HG03108 (cell line): Measurements from ENCODE around the gene RAB9A.
A peak's percentile ranks its signal among the peaks of the same experiment; 100 is the strongest.
"Not testable (repeated sequence)": the region's sequence is repeated elsewhere in the genome, so short reads cannot be mapped to it uniquely, and the experiment has no call there.

Experiments used
- ATAC-seq: cut with Tn5 transposase; IDR thresholded peaks from one replicate; pipeline ENCODE4 v1.9.1; 2021; ENCODE audit warnings: moderate library complexity; ENCODE audit not compliant: unreplicated experiment

RAB9A gene

DNA sequence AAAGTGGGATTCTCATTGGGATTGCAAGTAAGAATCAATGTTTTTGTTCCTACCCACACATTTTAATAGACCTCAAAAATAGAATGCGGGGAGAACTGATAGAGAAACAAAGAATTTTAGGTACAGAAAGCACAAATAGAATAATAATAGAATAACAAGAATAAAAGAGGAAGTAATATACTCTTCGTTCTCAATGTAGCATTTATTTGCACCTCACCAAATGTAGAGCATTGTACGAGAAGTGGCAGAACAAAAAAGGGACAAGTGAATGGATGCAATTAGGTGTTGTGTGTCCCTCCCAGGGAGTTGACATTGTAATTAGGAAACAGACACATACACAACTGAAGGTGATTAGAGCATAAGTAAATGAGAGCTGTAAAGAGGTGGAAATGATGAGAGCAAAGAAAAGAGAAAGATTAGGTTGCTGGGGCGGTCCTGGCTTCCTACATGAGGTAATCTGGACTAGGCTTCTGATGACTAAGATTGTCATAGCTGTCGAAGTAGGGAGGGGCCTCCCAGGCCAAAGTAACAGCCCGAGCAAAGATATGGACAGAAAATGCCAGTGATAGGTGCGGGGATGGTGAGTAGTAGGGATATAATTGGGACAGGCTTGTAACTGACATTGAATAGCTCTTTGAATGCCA is 10.4 kb downstream of the RAB9A start:
- ATAC-seq, result no peak

DNA sequence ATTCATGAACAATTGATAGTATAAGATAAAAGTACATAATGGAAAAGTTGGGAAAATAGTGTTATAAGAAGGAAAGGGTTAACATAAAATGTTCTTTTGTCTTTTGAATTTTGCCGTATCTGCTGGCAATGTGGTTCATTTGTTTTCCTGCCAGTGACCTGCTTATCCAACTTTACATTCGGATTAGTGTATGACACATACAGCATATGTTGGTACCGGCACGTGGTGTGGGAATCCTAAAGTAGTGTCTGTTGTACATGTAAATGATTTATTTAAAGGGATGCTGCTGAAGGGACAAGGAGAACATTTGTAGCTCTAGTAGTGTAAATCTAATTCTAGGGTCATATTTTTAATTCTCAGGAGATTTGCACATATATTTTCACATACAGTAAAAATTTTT is 11.5 kb downstream of the RAB9A start:
- no peak for ATAC-seq

DNA sequence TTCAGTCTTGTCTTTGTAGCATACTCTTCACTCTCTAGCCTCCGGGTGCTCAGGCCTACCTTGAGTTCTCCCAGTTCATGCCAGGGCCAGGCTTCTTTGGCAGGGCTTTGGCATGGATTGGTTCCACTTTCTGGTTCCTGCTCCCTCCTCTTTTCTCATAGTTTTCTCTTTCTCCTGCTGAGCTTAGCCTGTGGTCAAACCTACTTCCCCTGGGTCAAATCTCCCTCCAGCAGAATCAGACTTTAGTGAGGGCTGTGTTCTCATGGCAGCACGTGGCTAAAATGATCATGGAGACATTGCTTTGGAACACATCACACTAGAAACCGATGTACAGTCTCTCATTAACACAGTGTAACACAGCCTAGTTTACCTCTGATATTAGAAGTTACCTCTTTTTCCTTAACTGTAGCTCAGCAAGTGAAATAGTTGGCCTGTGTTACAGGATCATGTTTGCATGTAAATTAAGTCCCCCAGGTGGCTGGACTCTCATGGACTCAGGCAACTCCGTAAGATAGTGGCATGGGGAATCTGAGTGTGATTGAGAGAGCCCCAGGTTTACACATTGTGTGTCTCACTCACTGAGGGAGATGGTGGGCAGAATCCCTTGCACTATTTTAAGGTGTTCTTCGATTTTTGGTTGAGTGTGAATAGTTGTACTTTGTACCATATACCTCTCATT is 13.3 kb downstream of the RAB9A start:
- no peak for ATAC-seq

DNA sequence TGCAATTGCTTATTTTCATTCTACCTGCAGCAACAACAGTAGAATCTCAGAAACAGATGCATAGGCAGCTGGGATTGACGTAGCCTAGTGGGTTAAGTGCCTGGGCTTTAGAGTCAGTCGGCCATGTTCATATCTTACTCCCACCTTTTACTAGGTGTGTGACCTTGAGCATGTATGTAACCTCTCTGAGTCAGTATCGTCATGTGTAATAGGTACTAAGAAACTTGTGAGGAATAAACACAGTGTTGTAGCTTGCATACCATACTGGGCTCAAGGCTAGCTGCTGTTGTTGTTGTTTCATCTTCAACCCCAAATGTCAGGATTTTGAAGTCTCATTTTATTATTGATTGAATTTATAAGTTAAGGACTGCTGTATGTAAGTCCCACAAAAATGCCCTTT is 14.2 kb downstream of the RAB9A start:
- no peak for ATAC-seq

DNA sequence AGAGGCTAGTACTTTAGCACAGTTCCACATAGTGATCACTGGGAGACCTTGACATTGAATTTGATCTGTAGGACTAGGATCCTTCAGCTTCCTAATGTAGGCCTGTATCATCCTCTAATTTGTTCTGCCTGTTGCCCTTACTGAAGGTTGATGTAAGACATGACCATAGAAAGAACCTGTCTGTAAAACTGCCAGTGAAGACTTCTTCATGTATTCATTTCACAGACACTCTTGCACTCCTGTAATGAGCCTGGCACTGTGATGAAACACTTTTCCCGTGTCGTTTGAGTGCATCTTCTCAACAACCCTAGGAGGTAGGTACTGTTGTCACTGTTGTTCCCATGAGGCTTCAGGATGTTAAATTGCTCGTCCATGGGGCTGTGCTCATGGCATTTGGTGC is 14.7 kb downstream of the RAB9A start:
- no peak for ATAC-seq

DNA sequence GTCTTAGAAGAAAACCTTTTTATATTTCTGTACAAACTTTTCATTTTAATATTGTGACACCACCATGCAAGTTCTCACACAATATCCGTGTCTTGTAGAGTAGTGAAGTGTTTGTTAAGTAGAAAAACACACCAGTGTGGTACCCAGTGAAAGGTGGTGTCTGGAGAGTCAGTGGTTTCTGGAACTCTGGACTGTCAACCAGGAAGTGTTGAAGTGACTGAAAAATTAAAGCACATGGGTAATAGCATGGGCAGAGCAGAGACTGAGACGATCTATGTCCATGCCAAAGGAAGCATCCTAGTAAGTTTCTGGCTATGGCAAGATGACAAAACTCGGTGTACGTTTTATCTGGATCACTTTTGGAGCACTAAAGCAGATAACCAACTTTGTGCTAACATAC is 22.2 kb downstream of the RAB9A start:
- no peak for ATAC-seq

DNA sequence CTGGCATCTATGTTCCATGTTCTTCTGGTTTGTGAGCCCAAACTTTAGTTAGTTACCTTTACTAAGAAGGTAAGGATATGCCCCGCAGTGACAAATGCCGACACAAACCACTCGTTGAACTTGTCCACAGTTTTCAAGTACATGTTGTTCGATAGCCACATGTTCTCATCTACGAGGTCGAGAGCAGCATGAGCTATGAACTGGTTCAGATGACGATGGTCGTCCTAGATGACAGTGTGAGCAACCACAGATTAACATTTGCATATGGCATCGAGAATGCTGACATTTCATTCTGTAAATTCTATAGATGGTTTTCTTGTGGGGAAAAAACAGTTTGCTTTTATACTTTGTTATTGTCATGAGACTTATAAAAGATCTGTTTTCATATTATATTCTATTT is 27.5 kb downstream of the RAB9A start:
- ATAC-seq, result no peak

DNA sequence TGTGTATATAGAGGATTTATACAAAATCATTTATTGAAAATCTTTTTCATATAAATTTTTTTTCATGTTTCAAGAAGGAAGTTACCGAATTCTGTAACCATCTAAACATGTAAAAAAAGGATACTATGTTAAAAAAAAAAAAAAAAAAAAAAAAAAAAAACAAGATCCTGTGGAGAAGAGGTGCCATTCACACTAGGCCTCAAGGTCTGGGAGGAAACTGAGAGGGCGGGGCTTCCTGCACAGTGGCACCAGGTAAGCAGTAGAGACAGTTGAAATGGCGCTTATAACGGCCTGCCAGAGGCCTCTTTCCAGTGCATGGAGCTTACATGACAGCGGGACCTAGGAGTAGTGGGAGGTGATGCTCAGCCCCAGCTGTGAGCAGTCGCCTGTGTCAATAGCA is 28.0 kb downstream of the RAB9A start:
- no peak for ATAC-seq

DNA sequence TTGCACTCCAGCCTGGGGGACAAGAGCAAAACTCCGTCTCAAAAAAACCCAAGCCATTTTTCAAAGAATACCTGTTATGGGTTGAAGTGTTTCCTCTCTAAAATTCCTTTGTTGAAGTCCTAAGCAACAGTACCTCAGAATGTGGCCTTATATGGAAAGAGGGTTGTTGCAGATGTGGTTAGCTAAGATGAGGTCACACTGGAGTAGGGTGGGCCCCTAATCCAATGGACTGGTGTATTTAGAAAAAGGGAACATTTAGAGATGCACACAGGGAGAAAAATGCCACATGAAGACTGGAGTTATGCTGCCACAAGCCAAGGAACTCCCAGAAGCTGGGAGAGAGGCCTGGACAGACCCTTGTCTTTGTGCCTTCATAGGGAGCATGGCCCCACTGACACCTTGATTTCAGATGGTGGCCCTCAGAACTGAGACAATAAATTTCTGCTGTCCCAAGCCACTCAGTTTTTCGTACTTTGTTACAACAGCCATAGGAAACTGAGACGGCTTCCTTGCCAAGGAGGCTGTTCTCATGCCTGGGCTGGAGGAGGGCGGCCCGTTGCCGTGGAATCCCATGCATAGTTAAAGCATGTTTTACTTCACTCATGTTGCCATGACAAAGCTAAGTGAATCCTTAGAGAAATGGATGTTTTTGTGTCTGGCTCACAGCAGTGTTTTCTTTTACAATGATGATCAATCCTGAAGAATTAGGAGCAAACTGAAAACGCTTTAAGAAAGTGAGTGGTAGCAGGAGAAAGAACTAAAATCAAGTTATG is 29.0 kb downstream of the RAB9A start:
- ATAC-seq, result no peak

DNA sequence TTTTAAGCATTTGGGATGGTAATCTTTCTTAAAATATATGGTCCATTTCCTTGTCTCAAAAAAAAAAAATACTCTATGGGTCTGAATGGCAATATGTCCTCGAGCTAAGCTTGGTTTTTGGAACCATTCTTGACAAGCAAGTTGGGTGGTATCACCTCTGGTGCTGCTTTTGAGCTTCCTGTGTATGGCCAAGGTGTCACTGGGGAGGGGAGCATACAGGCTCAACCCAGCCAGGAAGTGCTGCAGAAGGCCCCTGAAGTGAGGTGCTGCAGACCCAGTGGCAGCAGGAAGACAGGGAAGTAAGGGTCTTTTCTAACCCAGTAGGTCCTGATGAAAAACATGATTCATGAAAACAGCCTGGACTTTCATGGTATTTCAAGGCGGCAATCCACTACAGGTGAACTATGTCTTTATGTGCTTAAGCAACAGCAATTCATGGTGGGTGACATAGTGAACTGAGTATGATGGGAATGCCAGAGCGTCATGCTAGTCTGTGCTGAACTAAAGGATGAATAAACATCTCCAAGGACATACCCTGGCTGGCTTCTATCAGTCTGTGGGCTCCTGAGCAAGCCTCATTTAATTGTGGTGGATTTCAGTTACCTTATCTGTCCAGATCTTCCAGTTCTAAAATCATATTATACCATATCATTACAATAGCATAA is 30.4 kb downstream of the RAB9A start:
- ATAC-seq, result no peak

DNA sequence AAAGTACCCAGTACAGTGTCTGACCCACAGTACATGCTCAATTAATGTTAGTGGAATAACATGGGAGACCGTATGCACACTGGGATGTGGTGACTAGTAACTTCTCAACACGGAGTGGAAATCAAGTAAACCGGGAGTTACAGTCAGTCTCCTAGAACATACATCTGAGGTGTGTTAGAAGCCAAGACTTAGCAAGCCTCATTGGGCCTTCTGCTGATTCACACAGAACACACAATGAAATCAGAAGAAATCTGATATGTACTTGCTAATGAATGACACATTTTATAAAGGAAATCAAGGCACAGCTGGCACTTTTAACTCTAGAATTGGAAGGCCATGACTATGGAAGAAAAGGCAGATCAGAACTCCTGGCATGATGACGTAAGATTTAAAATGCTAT is 32.4 kb downstream of the RAB9A start:
- no peak for ATAC-seq

DNA sequence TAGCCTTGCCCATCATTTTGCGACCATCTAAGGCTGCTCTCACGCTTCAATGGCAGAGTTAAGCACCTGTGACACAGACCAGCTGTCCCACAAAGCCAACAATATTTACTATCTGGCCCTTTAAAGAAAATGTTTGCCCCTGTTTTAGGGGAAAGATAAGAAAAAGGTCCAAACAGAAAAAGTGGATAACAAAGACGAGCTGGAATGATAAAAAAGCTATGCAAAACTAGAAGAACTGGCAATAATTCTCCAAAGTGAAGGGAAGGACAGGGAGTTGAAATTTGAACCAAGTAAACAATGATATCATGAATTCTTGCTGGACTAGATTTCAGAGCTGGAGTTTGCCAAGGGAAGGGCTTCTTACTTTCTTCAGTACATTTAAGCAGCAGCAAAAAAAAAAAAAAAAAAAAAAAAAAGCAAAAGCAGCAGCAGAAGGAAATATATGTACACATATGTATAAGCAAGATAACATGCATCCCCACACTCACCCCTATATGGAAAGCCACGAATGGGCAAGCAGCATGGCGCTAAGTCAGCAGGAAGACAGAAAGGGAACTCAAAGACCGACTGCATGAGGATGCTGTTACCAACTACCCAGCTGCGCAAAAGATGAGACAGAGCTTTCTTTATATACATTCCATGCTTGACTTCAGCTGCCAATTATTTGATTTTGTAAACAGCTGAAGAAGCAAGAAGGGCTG is 33.0 kb downstream of the RAB9A start:
- no peak for ATAC-seq

DNA sequence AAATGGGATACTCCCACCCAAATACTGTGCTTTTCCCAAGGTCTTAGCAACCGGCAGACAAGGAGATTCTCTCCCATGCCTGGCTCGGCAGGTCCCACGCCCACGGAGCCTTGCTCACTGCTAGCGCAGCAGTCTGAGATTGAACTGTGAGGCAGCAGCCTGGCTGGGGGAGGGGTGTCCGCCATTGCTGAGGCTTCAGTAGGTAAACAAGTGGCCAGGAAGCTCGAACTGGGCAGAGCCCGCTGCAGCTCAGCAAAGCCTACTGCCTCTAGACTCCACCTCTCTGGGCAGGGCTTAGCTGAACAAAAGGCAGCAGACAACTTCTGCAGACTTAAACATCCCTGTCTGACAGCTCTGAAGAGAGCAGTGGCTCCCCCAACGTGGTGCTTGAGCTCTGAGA is 36.0 kb downstream of the RAB9A start:
- not testable (repeated sequence) for ATAC-seq

DNA sequence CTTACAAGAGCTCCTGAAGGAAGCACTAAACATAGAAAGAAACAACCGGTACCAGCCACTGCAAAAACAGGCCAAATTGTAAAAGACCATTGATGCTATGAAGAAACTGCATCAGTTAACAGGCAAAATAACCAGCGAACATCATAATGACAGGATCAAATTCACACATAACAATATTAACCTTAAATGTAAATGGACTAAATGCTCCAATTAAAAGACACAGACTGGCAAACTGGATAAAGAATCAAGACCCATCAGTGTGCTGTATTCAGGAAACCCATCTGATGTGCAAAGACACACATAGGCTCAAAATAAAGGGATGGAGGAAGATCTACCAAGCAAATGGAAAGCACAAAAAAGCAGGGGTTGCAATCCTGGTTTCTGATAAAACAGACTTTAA is 37.7 kb downstream of the RAB9A start:
- ATAC-seq, result not testable (repeated sequence)

DNA sequence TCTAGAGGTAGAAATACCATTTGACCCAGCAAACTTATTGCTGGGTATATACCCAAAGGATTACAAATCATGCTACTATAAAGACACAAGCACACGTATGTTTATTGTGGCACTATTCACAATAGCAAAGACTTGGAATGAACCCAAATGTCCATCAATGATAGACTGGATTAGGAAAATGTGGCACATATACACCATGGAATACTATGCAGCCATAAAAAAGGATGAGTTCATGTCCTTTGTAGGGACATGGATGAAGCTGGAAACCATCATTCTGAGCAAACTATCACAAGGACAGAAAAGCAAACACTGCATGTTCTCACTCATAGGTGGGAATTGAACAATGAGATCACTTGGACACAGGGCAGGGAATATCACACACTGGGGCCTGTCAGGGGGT is 41.6 kb downstream of the RAB9A start:
- ATAC-seq, result not testable (repeated sequence)

DNA sequence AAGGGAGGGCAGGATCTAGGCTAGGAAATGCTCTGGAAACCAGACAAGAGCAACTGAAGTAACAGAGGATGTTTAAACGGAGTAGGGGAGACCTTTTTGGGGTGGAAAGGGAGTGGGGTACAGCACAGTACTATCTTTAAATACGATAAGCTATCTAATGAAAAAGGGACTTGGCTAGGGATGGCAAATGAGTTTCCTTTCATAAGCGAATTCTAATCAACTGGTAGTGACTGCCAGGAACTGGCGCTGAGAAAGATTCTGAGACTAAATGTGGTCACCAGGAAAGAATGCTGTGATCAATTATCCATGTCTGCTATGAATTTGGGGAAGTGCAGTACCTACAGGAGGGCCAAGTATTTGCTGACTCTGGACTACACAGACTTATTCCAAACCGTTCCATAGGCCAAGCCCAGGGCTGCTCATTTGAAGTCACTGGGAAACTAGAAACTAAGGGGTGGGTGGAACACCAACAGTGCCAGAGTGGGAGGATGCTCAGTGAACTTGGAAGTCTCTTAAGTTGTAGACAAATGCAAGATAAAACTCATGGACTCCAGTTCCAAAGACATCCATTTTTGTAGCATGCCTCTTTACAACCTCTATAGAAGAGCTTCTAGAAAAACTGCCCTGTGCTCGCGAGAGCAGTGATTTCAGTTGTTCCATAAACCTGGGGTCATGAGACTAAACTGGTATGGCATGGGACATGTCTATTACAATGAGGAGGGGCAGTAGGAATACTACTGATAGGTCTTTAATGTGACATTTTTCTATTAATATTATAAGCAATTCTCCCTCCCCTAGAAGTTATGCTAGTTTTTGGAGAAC is 43.5 kb downstream of the RAB9A start:
- no peak for ATAC-seq

DNA sequence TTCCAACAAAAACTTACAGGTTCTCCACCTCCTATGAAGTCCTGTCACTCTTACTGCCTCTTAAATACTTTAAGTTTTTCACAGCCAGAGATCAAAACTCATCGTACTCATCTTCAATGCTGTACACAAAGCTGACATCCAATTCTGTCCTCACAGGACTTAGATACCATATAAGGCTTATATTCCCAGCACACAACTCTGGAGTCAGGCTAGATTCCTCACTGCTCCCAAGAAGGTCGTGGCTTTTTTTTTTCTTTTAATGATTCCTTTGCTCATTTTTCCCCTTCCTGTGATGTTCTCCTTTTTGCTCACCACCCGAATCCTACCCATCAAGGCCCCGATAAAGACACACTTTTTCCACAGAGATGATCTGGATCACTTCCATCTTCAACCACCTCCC is 44.6 kb downstream of the RAB9A start:
- ATAC-seq, result no peak

DNA sequence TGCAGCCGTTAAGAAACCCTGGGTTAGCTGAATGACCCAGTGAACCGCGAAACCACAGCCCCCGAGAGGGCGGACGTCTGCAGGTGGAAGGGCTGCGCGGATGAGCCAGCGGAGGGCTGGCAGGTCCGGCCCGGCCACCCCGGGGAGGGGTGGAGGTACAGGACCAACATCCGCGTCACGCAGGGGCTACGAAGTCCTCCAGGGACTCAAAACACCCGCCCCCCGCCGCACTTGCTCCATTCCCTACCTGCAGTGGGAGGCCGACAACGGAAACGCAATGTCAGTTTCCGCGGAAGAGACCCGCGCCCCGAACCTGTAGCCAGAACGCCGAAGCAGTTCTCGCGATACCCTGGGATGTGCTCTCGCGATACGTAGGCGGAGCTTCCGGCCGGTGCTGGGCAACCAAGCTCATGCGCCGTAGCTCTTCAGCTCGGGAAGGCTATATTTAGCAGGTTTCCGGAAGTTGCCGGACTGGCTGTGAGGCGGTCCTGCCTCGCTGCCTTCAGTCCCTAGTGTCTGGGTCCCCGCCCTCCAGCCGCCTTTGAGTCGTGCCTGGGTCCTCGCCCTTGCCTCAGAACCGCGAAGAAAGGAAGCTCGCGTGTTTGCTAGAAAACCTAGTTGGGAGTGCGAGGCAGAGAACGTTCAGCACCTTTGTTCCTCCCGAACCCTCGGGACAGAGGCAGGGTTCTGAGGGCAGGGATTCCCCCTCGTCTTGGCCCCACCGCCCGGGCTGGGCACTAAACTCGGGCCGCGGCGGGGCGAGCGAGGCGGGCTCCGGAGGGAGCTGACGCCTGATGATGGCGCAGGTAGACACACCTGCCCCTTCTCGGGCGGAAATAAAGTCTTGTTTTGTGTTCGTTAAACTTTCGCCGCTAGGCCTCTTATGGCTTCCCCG is 45.6 kb downstream of the RAB9A start, which contains the start of the genes OFD1 and TRAPPC2:
Gene OFD1 (plus strand): TSS at position 471 of the 895 bp plus-strand sequence. CDS start 324 bp downstream, at position 795.
Gene TRAPPC2 (minus strand): TSS at position 343 of the 895 bp plus-strand sequence. CDS start 14,657 bp downstream, outside the sequence.
- peak; percentile 90 for ATAC-seq

DNA sequence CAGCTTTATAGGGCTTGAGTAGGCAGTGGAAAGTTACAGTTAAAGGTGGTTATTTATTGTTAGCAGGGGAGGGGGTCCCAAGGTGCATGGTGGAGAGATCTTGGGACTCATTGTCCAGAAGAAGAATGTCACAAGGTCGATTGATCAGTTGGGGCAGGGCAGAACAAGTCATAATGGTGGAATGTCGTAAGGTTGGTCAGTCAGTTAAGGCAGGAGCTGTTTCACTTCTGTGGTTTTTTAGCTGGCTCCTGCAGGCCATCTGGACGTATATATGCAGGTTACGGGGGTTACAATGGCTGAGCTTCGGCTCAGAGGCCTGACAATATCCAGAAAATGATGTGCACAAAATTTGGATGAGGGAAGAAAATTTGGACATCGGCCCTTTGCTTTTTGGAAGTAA is 52.8 kb downstream of the RAB9A start:
- ATAC-seq, result no peak
